ENCODE results near the gene ZNF444.
"Not testable (repeated sequence)": the region's sequence is repeated elsewhere in the genome, so short reads cannot be mapped to it uniquely, and the experiment has no call there.

The ZNF444 gene

GRCh38 chr19:56145698-56146097 lies 4.6 kb downstream of the ZNF444 start:
- no peak for DNase-seq (ENCODE audit: low spot score)
- no peak for TF ChIP-seq CTCF (IDR thresholded peaks at IDR 0.05; ENCODE audit: extremely low read depth, insufficient read depth, missing control alignments)
- in situ Hi-C loops (cut with MboI; ENCODE audit: low pct_unique_long_range_greater_than_20kb, low sequenced_read_pairs, unreplicated experiment): no loop called here

GRCh38 chr19:56146904-56147303 lies 5.8 kb downstream of the ZNF444 start:
- TF ChIP-seq CTCF (IDR thresholded peaks at IDR 0.05; ENCODE audit: extremely low read depth, insufficient read depth, missing control alignments): no peak
- in situ Hi-C loops (cut with MboI; ENCODE audit: low pct_unique_long_range_greater_than_20kb, low sequenced_read_pairs, unreplicated experiment): no loop called here
- DNase-seq (ENCODE audit: low spot score): no peak

GRCh38 chr19:56147307-56147706 lies 6.2 kb downstream of the ZNF444 start:
- in situ Hi-C loops (cut with MboI; ENCODE audit: low pct_unique_long_range_greater_than_20kb, low sequenced_read_pairs, unreplicated experiment): no loop called here
- DNase-seq (ENCODE audit: low spot score): no peak

GRCh38 chr19:56148096-56148495 lies 7.0 kb downstream of the ZNF444 start:
- in situ Hi-C loops (cut with MboI; ENCODE audit: low pct_unique_long_range_greater_than_20kb, low sequenced_read_pairs, unreplicated experiment): no loop called here
- TF ChIP-seq CTCF (IDR thresholded peaks at IDR 0.05; ENCODE audit: extremely low read depth, insufficient read depth, missing control alignments): no peak
- DNase-seq (ENCODE audit: low spot score): no peak

More at GRCh38 chr19:56147307-56147706, 6.2 kb downstream of the ZNF444 start:
- no peak for TF ChIP-seq CTCF (IDR thresholded peaks at IDR 0.05; ENCODE audit: extremely low read depth, insufficient read depth, missing control alignments)

GRCh38 chr19:56148955-56149655 lies 8.0 kb downstream of the ZNF444 start:
- DNase-seq (ENCODE audit: low spot score); in situ Hi-C loops (cut with MboI; ENCODE audit: low pct_unique_long_range_greater_than_20kb, low sequenced_read_pairs, unreplicated experiment): not testable (repeated sequence)

GRCh38 chr19:56149656-56150038 lies 8.6 kb downstream of the ZNF444 start:
- no peak for TF ChIP-seq CTCF (IDR thresholded peaks at IDR 0.05; ENCODE audit: extremely low read depth, insufficient read depth, missing control alignments)
- in situ Hi-C loops (cut with MboI; ENCODE audit: low pct_unique_long_range_greater_than_20kb, low sequenced_read_pairs, unreplicated experiment): no loop called here
- no peak for DNase-seq (ENCODE audit: low spot score)

- in situ Hi-C loops (cut with MboI; ENCODE audit: low pct_unique_long_range_greater_than_20kb, low sequenced_read_pairs, unreplicated experiment): no loop called here
- no peak for TF ChIP-seq CTCF (IDR thresholded peaks at IDR 0.05; ENCODE audit: extremely low read depth, insufficient read depth, missing control alignments)
- DNase-seq (ENCODE audit: low spot score): no peak
These were observed 9.3 kb downstream of the ZNF444 start for GRCh38 chr19:56150358-56150757.
